T47D (cell line): ENCODE data around the gene FOXM1.

Source experiments
- DNase-seq, 2 experiments: peaks; one replicate each; pipeline versions ENCODE4 v3.0.0 to v3.0.0-alpha.2; 2011 to 2012; ENCODE audit warnings: low read depth in 1 of 2, low spot score in 1 of 2
- JUND ChIP-seq: IDR thresholded peaks from 2 replicates; pipeline ENCODE4 v1.6.1; 2012; ENCODE audit warnings: low read depth
- in situ Hi-C: cut with HindIII; loops from 2 replicates; pipeline ENCODE4 v1.10.0; 2016; ENCODE audit warnings: low sequenced_read_pairs, low pct_unique_long_range_greater_than_20kb

The FOXM1 gene

GRCh38 chr12:2877047-2877952 lies at the start of gene FOXM1, which contains the start of gene RHNO1:
Gene FOXM1, minus strand, starts transcription at chr12:2877174. Its CDS starts 2,696 bp downstream, at chr12:2874478.
Gene RHNO1, plus strand, starts transcription at chr12:2877223. Its CDS starts 8,144 bp downstream, at chr12:2885367.
- TF ChIP-seq JUND: no peak
- DNase-seq: peak; percentile 90 to 97

GRCh38 chr12:2925322-2925995 lies 48.5 kb upstream of the FOXM1 start:
- no peak for DNase-seq
- in situ Hi-C loops: no loop called here
- no peak for TF ChIP-seq JUND

More at GRCh38 chr12:2877047-2877952, at the start of gene FOXM1, which contains the start of gene RHNO1:
- in situ Hi-C loops: no loop called here

GRCh38 chr12:2924019-2924418 lies 47.0 kb upstream of the FOXM1 start:
- in situ Hi-C loops: no loop called here
- DNase-seq: no peak
- TF ChIP-seq JUND: no peak

GRCh38 chr12:2923057-2923456 lies 46.1 kb upstream of the FOXM1 start:
- TF ChIP-seq JUND: no peak
- DNase-seq: no peak
- in situ Hi-C loops: no loop called here

GRCh38 chr12:2922329-2922728 lies 45.4 kb upstream of the FOXM1 start:
- no peak for DNase-seq
- TF ChIP-seq JUND: no peak
- in situ Hi-C loops: no loop called here

- TF ChIP-seq JUND: no peak
Observed at GRCh38 chr12:2919249-2919648, 42.3 kb upstream of the FOXM1 start.

GRCh38 chr12:2912216-2912575 lies 35.2 kb upstream of the FOXM1 start:
- DNase-seq: no peak
- no peak for TF ChIP-seq JUND
- in situ Hi-C loops: no loop called here

More at GRCh38 chr12:2919249-2919648, 42.3 kb upstream of the FOXM1 start:
- no peak for DNase-seq
- in situ Hi-C loops: no loop called here

GRCh38 chr12:2904260-2904659 lies 27.3 kb upstream of the FOXM1 start:
- TF ChIP-seq JUND: no peak
- DNase-seq: no peak
- in situ Hi-C loops: no loop called here

- no peak for DNase-seq
- in situ Hi-C loops: no loop called here
- no peak for TF ChIP-seq JUND
Observed at GRCh38 chr12:2902272-2902880, 25.4 kb upstream of the FOXM1 start.

- no peak for TF ChIP-seq JUND
- no peak for DNase-seq
- in situ Hi-C loops: no loop called here
Observed at GRCh38 chr12:2900642-2901041, 23.7 kb upstream of the FOXM1 start.

- TF ChIP-seq JUND: no peak
- no peak for DNase-seq
- in situ Hi-C loops: no loop called here
Observed at GRCh38 chr12:2897418-2897817, 20.4 kb upstream of the FOXM1 start.

- in situ Hi-C loops: no loop called here
- DNase-seq: no peak
Observed at GRCh38 chr12:2895511-2895910, 18.5 kb upstream of the FOXM1 start.

GRCh38 chr12:2895051-2895451 lies 18.1 kb upstream of the FOXM1 start:
- DNase-seq: no peak
- in situ Hi-C loops: no loop called here
- no peak for TF ChIP-seq JUND

More at GRCh38 chr12:2895511-2895910, 18.5 kb upstream of the FOXM1 start:
- no peak for TF ChIP-seq JUND
